ENCODE results near the gene GSG1.
"Not testable (repeated sequence)": the region's sequence is repeated elsewhere in the genome, so short reads cannot be mapped to it uniquely, and the experiment has no call there.

The GSG1 gene

DNA sequence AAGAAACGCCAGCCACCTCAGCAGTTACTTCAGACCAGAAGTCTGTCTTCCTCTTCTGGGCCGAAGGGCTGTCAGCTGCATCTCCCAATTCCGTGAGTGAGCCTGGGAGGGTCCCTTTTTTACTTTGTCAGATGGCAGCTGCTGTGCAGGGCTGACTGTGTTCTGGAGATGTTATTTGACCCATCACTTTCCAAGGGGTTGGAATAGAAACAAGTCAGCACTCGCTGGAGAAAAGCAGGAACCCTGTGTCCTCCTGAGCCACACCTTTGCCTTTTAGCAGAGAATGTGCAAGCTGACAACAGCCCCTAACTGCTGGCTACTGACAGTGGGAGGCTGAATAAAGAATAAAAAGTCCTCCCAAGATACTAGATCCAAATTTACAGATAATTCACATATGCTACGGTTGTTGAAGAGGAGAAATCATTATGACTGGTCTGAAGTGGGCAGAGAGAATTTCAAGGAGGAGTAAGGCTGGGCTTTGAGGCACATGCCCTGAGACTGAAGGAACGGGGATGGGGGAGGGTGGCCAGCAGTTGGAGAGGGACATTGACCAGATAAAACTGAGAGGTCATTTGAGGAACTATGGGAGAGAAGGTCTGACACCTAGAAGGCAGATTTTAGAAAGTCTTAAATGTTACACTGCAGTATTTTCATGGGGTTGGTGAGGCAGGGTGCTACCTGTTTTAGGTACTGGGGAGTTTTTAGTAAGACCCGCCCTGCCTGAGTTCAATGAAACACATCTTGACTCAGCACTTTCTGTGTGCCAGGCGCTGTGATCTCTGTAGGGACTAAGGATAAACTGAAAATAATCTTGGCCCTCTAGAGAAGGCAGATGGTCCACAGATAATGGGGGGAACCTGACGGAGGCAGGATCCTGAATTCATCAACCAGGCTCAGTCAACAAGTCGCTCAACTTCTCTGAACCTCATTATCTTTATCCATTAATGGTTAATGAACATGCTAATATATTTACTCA is 31.9 kb downstream of the GSG1 start:
- H3K4me3 ChIP-seq (ENCODE audit: low read length) = no peak overlapping the region
- no peak for TF ChIP-seq ZNF274 (IDR thresholded peaks at IDR 0.05; ENCODE audit: low read depth, low read length)

DNA sequence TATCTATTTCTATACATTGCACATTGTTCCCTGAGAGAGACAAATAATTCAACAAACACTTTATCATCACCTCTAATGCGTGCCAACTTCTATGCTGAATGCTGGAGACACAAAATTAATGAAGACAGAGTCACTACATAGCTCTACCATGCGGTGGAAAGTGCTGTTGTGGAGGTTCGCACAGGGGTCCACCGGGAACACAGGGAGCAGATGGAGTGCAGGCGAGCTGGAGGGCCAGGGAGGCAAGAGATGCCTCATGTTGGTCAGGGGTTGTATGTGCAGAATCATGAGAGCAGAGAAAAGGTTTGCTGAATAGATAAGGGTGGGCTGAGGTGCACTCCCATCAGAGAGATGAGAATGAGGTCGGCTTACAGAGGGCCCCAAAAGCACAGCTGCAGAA is 34.1 kb downstream of the GSG1 start:
- TF ChIP-seq ZNF274 (IDR thresholded peaks at IDR 0.05; ENCODE audit: low read depth, low read length) = no peak
- no peak overlapping the region for H3K4me3 ChIP-seq (ENCODE audit: low read length)

GRCh38 chr12:13067322-13067721 is 36.1 kb downstream of the GSG1 start:
- no peak for TF ChIP-seq ZNF274 (IDR thresholded peaks at IDR 0.05; ENCODE audit: low read depth, low read length)
- no peak overlapping the region for H3K4me3 ChIP-seq (ENCODE audit: low read length)

DNA sequence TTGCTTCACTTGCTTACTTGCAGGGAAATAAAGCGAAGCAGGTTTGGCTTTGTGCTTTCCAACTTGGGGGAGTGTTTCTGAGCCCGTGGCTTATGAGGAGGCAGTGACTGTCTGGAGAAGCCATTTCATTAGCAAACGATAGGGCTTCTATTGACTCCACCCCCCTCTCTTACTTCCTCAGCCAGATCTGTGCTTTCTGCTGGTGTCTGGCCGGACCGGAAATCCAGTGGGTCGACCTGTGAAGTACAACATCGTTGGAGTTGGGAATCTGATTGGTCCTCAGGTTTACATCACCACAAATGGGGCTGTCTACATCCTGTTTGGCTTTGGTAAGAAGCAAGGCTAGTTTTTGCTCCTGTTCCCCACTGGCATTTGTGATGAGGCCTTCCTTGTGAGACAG is 37.0 kb downstream of the GSG1 start:
- no peak overlapping the region for H3K4me3 ChIP-seq (ENCODE audit: low read length)
- no peak for TF ChIP-seq ZNF274 (IDR thresholded peaks at IDR 0.05; ENCODE audit: low read depth, low read length)

DNA sequence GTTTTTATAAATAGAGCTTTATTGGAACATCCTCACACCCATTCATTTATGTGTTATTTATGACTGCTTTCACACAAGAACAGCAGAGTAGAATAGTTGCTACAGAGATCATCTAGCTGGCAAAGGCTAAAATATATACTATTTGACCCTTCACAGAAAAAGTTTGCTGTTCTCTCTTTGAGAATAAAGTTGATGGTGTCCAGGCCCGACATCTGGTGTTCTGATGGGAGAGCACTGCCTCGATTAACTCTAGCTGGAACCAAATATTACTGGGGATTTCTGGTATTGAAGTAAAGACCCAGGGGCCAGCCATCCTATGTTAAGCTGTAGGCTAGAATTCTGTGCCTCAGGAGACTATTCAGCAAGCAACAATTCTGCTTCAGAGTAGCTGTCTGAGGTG is 37.5 kb downstream of the GSG1 start:
- H3K4me3 ChIP-seq (ENCODE audit: low read length) = no peak overlapping the region
- no peak for TF ChIP-seq ZNF274 (IDR thresholded peaks at IDR 0.05; ENCODE audit: low read depth, low read length)

DNA sequence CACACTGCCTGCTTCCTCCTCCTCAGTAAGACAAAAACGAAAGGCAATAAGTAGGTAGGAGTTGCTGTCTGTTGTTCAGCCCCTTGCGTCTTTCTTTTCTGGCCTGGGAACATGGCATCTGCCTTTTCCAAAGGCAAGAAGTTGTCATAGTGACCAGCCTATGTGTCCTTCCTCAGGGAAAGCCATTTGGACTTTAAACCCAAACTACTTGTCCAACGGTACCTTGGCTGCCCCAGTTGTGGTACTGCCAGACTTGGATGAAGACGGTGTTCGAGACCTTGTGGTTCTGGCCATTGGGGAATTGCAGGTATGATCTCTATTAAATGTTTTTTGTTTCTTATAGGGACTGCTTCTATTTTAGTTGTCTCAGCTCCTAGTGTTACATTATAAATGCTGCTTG is 40.8 kb downstream of the GSG1 start:
- no peak for TF ChIP-seq ZNF274 (IDR thresholded peaks at IDR 0.05; ENCODE audit: low read depth, low read length)

GRCh38 chr12:13061377-13061776 is 42.1 kb downstream of the GSG1 start:
- no peak overlapping the region for H3K4me3 ChIP-seq (ENCODE audit: low read length)
- no peak for TF ChIP-seq ZNF274 (IDR thresholded peaks at IDR 0.05; ENCODE audit: low read depth, low read length)

More for the DNA sequence above, 40.8 kb downstream of the GSG1 start:
- no peak overlapping the region for H3K4me3 ChIP-seq (ENCODE audit: low read length)

GRCh38 chr12:13060581-13060980 is 42.9 kb downstream of the GSG1 start:
- no peak for TF ChIP-seq ZNF274 (IDR thresholded peaks at IDR 0.05; ENCODE audit: low read depth, low read length)
- no peak overlapping the region for H3K4me3 ChIP-seq (ENCODE audit: low read length)

DNA sequence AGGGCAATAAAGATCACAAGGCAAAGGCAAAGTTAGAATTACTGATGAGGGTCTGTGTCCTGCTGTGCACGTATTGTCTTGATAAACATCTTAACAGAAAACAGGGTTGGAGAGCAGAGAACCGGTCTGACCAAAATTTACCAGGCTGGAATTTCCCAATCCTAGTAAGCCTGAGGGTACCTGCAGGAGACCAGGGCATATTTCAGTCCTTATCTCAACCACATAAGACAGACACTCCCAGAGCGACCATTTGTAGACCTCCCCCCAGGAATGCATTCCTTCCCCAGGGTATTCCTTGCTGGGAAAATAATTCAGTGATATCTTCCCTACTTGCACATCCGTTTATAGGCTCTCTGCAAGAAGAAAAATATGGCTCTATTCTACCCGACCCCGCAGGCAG is 49.9 kb downstream of the GSG1 start:
- H3K4me3 ChIP-seq (ENCODE audit: low read length) = not testable (repeated sequence)

DNA sequence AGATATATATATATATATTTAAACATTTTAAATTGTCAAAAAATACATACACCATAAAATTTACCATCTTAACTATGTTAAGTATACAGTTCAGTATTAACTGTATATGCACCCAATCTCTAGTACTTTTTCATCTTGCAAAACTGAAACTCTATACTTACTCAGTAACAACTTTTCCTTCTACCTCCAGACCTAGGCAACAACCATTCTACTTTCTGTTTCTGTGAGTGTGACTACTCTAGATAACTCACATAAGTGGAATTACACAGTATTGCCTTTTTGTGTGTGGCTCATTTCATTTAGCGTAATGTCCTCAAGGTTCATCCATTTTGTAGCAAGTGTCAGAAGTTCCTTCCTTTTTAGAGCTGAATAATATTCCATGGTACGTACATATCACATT is 51.0 kb downstream of the GSG1 start:
- no peak for TF ChIP-seq ZNF274 (IDR thresholded peaks at IDR 0.05; ENCODE audit: low read depth, low read length)
- H3K4me3 ChIP-seq (ENCODE audit: low read length) = no peak overlapping the region

GRCh38 chr12:13049816-13050215 is 53.7 kb downstream of the GSG1 start:
- TF ChIP-seq ZNF274 (IDR thresholded peaks at IDR 0.05; ENCODE audit: low read depth, low read length) = no peak
- H3K4me3 ChIP-seq (ENCODE audit: low read length) = no peak overlapping the region

DNA sequence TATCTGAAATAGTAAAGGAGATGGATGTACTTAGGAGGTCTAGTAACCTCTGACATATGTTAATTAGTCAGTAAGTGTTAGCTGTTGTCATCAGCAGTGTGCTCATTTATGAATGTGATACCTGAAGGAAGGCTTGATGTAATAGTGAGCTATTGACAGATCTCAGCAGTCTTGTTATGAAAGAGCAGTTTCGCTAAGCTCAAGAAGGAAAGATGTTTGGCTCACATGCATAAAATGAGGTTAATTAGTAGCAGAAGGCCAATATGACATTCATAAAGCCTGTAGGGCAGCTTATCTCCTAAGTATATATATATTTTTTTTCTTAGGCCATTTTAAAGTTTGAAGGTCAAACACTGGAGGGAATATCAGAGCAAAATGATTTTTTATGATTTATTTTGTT is 56.5 kb downstream of the GSG1 start:
- no peak overlapping the region for H3K4me3 ChIP-seq (ENCODE audit: low read length)
- TF ChIP-seq ZNF274 (IDR thresholded peaks at IDR 0.05; ENCODE audit: low read depth, low read length) = no peak

DNA sequence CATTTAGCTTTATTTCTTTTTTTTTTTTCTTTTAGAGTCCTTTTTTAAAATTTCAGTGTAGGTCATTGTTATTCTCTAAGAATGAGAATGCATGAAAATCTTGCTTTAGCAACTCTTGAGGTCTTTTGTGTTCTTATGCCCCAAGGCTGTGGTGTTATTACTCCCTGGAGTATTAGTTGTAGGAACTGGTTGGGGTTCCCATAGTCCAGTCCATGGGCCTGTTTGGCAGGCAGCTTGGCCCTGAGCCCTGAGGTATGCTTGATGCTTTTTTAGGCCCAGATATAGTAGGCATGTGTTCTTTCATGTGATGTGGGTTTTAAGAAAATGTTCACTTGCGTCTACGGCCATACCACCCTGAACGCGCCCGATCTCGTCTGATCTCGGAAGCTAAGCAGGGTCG is 57.7 kb downstream of the GSG1 start:
- no peak for TF ChIP-seq ZNF274 (IDR thresholded peaks at IDR 0.05; ENCODE audit: low read depth, low read length)
- no peak overlapping the region for H3K4me3 ChIP-seq (ENCODE audit: low read length)

- peak overlapping the region; percentile 80 for H3K4me3 ChIP-seq (ENCODE audit: low read length)
- TF ChIP-seq ZNF274 (IDR thresholded peaks at IDR 0.05; ENCODE audit: low read depth, low read length) = no peak
Measured at GRCh38 chr12:13044906-13045299, 58.6 kb downstream of the GSG1 start.

DNA sequence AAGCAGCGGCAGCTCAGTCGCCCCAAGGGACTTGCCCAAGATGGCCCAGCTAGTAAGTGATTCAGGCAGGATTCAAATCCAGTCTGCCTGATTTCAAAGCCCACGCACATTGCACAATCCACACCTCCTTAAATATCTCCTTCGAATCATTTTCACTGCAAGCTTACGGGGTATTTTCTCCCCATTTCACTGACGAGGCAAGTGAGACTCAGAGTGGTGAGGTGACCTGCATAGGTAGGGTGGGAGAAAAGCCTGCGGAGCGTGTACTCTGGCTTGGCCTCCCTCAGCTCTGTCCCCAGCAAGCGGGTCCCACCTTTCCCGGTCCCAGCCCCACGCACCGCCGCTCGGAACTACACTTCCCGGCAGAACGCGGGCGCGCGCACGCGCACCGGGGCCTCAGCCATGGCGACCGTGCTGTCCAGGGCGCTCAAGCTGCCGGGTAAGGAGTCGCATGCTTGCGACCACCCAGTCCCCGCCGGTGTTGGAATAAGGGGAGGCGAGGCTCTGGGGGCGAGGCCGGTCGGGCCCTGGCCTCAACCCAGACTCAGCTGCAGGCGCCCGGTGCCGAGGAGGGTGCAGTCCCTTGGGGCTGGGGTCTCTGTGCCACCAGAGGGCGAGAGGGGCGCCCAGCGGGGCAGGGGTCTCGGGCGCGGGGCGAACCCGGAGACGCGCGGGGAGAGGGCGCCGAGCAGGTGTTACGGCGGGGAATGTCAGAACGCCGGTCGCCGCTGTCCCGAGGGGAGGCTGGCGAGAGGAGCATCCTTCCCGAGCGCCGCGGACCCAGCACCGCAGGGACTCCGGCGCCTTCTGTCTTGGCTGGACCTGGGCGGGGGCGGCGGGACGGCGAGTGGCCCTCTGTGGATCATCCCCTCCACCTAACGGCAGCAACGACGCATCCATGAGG is 59.2 kb downstream of the GSG1 start, which contains the start of gene FAM234B:
FAM234B (plus strand) TSS at position 380 of the 904 bp plus-strand sequence; CDS start at position 403, 23 bp downstream.
- no peak for TF ChIP-seq ZNF274 (IDR thresholded peaks at IDR 0.05; ENCODE audit: low read depth, low read length)

More for the DNA sequence above, 59.2 kb downstream of the GSG1 start, which contains the start of gene FAM234B:
- peak within 1 kb of the TSS; percentile 80 for H3K4me3 ChIP-seq (ENCODE audit: low read length)

All from GM08714 (cell line).